KOPT-K1 (cell line): Measurements from ENCODE around the gene SLC12A8.

ENCODE experiments used
- H3K27ac ChIP-seq: fragments of 200-600 bp; sonication (generic); 2 replicates; pipeline ENCODE4 v1.5.1; 2016; ENCODE audit warnings: antibody characterized with exemption, mild to moderate bottlenecking, low read depth, low read length; ENCODE audit not compliant: poor library complexity, severe bottlenecking
- H3K36me3 ChIP-seq: fragments of 200-600 bp; sonication (generic); 2 replicates; pipeline ENCODE4 v1.5.1; 2017; ENCODE audit warnings: antibody characterized with exemption, mild to moderate bottlenecking, low read length, moderate library complexity; ENCODE audit not compliant: insufficient read depth
- H3K9me3 ChIP-seq: fragments of 200-600 bp; sonication (generic); 2 replicates; pipeline ENCODE4 v1.5.1; 2017; ENCODE audit warnings: antibody characterized with exemption, low read length, mild to moderate bottlenecking; ENCODE audit not compliant: insufficient read depth, poor library complexity, severe bottlenecking

The SLC12A8 gene

DNA sequence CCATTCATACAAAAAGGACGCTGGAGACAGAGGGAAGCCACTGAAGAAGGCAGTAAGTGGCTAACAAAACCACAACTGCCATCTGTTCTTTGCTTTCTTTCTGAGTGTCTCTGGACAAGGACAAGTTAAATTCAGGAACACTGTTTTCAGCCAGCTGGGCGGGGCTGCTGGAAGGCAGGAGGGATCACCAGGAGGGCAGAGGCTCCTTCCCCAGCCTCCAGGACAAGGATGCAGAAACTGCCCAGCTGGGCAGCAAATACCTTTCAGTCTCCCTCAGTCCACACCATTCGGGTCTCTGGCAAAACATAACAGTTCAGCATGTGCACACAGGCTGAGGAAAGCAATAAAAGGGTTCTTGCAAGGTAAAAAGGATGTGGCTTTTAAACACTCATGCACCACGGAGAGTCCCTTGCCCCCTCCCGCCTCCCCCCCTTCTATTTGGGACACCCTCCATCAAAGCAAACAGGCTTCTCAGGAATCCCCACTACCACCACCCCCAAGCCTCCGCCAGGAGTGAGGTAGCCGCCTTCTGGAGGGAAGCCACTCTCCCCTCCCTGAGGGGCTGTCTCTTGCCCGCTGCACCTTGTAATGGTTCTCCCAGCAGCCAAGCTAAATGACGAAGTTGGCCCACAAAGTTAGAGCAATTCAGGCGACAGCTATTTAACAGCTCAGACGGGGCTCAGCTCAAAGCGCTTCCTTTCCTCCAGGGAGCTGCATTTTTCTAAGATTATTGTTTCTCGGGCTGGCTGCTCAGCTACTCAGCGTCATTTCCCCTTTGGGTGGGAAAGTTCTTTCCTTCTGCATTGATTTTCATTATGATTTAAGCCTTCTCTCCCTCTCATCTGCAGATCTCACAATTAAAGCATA, 160.6 kb downstream of the SLC12A8 start:
- no peaks in the 10 kb centered on the region for H3K36me3 ChIP-seq
- peak overlapping the region; percentile 29 for H3K27ac ChIP-seq
- no peaks in the 10 kb centered on the region for H3K9me3 ChIP-seq

DNA sequence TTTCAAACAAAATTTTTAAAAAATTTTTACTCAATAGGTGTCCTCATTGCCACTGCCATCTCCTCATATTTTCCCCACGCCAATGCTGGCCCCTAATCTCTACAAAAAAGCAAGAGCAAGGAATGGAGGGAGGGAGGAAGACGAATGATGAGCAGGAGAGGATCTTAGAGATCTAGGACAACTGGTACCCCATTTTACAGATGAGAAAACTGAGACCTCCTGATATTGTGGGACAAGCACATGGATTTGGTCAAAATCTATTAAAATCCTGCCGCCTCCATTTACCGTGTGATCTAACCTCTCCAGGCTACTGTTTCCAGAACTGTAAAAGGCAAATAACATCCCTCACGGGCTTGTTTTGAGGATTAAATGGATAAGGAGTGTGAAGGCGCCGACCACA, 161.3 kb downstream of the SLC12A8 start:
- Histone ChIP-seq H3K9me3 (no peaks in the 10 kb centered on the region), H3K36me3 (no peaks in the 10 kb centered on the region), H3K27ac (peak overlapping the region; percentile 29)

DNA sequence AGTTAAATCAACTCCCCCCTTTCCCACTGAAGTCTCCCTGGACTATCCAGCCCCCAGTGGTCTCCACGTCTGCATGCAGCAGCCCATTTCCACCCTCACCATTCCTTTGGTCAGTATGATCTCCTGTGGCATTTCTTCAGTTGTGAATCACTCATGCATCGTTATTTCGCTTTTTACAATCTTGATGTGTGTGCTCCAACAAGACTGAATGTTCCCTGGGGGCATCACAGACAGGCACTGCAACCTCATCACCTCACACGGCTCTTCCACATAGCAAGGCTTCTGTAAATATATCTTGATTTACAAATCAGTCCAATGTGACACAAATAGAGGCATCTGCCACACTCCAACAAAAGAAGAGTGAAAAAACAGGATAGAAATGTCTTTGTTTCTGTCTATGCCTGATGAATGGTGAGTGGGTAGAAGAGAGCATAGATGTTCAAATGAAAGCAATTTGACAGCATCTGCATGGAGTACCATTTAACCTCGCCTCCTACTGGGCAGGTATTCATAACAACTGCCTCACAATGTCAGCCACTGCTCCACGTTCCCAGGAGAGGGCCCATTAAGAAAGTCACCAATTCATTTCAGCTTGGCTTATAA, 162.0 kb downstream of the SLC12A8 start:
- Histone ChIP-seq H3K27ac (no peak overlapping the region), H3K36me3 (no peaks in the 10 kb centered on the region), H3K9me3 (no peaks in the 10 kb centered on the region)

DNA sequence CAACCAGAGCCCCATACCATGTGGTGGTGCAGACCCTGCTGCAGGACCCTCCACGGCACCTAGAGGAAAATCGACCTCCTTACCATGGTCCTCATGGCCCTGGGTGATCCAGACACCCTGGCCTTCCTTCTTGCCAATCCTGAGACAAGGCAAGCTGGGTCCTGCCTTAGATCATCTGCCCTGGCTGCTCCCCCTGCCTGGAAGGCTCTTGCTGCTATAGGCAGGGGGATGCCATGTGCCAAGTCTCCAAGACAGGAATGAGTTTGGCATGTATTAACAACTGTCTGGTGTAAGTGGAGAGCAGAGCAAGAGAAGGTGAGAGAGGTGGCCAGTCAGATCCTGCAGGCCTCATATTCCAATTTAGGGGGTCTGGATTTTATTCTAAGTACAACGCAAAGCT, 164.3 kb downstream of the SLC12A8 start:
- H3K36me3 ChIP-seq: no peaks in the 10 kb centered on the region
- H3K9me3 ChIP-seq: no peaks in the 10 kb centered on the region
- no peak overlapping the region for H3K27ac ChIP-seq

DNA sequence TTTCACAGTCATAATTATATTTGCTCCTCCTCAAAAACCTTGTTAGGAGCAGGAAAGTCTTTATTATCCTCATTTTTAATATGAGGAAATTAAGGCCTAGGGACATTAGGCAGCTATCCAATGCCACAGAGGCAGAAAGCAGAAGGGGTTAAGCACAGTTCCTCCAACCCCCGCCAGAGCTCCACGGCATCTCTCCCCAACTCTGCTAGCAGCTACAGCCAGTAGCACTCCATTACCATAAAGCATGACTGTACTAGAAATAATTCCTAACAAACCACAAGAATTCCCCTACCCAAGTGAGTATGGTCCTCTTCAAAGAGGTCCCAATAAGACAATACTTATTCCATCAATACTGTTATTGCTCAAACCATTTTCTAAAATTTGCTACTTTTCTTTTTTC, 166.6 kb downstream of the SLC12A8 start:
- Histone ChIP-seq H3K36me3 (no peaks in the 10 kb centered on the region), H3K27ac (no peak overlapping the region)

DNA sequence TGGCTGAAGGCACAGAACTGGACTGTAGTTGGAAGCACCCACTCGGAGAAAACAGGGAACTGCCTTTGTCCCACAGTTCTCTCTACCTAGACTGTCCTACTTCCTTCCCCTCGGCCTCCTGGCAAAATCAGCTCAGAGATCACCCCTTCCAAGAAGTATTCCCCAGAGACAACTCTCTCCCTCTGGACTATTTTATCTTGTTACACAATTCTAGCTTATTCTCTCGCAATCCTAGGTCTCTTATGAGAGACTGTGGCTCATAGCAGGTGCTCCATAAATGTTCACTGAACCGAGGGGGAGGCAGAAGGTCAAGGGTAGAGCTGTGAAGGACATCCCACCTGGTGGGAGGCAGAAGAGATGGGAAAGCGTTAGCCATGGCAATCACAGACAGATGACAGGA, 167.4 kb downstream of the SLC12A8 start:
- H3K36me3 ChIP-seq: no peaks in the 10 kb centered on the region
- H3K9me3 ChIP-seq: no peaks in the 10 kb centered on the region
- H3K27ac ChIP-seq: no peak overlapping the region

More for the DNA sequence above, 166.6 kb downstream of the SLC12A8 start:
- H3K9me3 ChIP-seq: no peaks in the 10 kb centered on the region

DNA sequence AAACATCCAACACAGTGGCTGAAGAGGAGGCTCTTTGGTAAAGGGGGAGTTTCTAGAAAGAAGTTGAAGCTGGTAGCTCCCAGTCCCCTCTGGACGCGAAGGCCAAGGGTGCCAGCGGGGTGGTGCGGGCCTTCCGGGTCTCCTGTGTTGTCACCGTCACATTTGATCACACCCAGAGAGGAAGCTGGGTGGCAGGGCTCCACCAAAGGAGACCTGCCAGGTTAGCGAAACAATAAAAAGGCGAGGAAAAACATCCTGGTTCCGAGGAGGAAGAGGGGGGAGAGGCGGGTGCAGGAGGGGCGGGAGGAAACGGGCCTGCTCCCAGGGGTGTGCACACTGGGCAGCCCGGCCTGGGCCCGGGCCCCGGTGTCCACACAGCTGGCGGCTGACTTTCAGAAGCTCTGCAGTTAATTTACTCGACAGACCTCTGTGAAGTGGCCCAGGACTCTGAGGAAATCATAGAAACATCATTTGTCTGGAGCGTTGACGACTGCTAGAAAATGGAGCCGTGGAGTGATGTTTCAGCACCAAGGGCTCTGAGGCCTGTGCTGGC, 168.9 kb downstream of the SLC12A8 start:
- no peak overlapping the region for H3K27ac ChIP-seq
- no peaks in the 10 kb centered on the region for H3K9me3 ChIP-seq
- H3K36me3 ChIP-seq: no peaks in the 10 kb centered on the region

DNA sequence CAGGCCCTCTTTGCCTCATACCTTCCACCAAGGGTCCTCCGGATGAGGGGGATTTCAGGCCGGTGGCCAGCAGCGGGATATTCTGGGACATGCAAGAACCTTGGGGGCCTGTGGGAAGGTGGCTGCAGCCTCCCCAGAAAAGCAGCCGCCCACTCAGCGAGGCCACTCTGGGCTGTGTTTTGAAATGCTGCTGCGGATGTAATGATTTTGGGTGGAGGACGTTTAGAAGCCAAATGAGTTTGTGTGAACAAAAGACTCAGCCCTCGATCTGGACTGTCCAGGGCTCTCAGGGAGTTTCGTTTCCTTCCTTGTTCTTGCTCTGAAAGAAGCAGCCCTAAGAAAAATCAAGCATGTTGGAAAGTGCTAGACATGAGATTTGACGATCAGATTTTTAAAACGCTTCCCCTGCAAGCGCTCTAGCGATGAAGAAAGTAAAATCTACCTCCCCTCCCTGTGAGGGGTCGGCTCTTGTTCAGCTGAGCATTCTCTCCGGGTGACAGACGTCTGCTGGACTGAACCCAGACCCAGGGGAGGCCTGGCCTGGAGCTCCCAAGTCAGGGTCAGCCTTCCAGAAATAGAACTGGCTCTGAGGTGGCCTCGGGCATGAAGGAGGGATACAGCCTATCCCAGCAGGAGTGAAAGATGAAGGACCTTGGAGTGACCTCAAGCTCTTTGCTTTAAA, 169.7 kb downstream of the SLC12A8 start:
- H3K27ac ChIP-seq: no peak overlapping the region
- no peaks in the 10 kb centered on the region for H3K36me3 ChIP-seq
- no peaks in the 10 kb centered on the region for H3K9me3 ChIP-seq

DNA sequence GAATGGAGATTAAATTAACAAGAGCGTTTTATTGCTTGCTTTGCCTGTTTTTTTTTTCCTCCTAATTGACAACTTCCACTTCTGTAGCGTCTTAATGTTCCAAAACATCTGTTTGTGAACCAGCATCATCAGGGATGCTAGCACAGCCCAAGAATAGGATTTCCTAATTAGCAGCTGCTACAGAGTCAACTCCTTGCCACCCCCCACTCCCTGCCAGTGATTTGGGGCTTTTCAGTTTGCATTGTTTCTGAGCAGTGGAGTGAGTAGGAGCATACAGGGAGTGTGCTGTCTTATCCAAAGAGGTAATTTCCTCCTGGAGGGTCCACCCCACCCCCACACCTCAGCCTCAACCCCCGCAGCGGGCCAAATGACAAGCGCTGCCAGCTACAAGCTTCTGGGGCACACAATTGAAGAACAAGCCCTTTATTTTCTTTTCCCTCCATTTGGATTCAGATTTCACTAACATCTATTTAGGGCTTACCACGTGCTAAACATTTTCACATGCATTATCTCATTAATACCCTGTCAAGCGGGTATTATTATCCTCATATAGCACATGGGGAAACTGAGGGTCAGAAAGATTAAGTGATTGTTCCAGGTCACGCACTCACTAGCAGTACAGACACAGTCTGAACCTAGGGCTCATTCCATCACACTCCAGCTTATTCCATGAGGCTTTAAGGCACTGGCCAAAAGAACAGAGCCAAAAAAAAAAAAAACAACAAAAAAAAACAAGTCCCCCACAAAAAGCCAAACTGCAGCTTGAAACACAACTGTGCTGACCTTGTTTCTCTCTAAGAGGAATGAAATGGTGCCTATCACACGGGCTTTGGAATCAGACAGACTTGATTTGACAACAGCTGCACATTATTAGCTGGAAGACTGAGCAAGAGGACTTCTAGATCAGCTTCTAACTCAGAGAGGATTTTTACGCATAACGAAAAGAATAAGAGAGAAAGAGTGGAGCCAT, 173.1 kb downstream of the SLC12A8 start:
- no peaks in the 10 kb centered on the region for H3K36me3 ChIP-seq
- H3K27ac ChIP-seq: no peak overlapping the region
- H3K9me3 ChIP-seq: peaks cover 5% of the 10 kb centered on the region

DNA sequence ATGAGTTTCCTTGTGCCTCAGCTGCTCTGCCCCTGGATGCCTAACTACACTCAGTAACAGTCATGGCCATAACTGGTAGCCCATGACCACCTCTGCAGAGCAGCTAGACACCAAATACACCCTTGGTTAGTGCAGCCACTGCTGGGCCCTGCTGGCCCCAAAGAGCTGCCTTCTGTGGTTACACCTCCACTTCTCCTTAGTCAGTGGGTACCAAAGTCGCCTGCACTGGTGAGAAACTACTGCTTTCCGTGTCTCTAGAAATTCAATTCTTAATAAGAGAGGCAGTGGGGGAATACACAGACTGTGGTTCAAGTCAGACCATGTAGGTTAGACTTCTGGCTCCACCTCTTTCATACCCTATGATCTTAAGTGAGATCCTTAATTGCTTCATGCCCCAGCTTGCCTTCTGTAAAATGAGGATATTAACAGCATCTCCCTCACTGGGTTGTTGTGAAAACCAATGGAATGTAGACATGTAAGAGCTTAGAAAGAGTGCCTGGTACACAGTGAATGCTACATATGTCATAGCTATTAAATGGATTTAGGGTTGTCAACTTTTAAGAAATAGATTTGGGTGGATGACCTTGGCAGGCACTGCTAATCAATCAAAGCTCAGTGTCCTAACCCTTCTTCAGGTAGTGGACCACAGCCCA, 174.9 kb downstream of the SLC12A8 start:
- peaks cover 5% of the 10 kb centered on the region for H3K9me3 ChIP-seq
- no peaks in the 10 kb centered on the region for H3K36me3 ChIP-seq
- H3K27ac ChIP-seq: no peak overlapping the region

DNA sequence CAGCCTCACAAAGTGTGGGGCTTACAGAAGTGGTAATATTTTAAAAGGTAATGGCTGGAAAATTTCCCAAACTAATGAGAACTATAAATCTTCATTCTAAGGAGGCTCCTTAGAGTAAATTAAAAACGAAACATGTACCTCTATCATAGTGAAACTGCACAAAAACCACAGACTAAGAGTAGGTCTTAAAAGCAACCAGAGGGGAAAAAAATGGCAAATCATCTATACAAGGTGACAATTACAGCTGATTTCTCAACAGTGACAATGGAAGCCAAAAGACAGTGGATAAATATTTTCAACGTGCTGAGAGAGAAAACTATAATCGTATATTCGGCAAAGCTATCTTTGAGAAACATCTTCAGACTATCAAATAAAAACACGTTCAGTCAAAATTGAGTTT, 177.3 kb downstream of the SLC12A8 start:
- H3K36me3 ChIP-seq: no peaks in the 10 kb centered on the region
- no peak overlapping the region for H3K27ac ChIP-seq
- peaks cover 5% of the 10 kb centered on the region for H3K9me3 ChIP-seq

DNA sequence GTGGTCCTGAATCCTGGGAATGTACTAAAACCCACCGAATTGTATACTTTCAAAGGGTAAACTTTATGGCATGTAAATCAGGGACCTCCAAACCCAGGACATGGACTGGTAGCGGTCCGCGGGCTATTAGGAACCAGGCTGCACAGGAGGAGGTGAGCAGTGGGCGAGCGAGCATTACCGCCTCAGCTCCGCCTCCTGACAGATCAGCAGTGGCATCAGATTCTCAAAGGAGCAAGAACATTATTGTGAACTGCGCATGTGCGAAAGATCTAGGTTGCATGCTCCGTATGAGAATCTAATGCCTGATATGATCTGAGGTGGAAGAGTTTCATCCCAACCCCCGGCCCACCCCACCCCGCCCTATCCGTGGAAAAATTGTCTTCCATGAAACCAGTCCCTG, 178.9 kb downstream of the SLC12A8 start:
- 0 out of 2 replicates have a peak, but pooled peaks cover 1% of the 10 kb centered on the region for H3K36me3 ChIP-seq
- no peak overlapping the region for H3K27ac ChIP-seq
- peaks cover 5% of the 10 kb centered on the region for H3K9me3 ChIP-seq

DNA sequence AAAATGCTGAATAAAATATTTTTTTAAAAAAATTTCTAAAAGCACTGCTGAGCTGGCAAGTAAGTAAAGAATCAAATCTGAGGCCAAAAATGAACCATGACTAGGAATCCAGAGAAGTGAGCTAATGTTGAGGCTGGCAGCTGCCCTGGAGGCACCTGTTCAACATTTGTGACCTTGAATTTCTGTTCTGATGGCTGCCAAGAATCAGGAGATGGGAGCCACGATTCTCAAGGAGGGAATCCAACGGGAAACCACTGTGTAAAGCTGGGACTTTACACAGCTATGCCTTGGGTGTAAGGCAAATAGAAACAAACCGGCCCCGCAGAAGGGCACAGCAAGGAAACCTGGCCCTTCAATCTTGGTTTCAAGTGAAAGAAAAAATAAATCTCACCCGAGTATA, 179.4 kb downstream of the SLC12A8 start:
- H3K27ac ChIP-seq: no peak overlapping the region

DNA sequence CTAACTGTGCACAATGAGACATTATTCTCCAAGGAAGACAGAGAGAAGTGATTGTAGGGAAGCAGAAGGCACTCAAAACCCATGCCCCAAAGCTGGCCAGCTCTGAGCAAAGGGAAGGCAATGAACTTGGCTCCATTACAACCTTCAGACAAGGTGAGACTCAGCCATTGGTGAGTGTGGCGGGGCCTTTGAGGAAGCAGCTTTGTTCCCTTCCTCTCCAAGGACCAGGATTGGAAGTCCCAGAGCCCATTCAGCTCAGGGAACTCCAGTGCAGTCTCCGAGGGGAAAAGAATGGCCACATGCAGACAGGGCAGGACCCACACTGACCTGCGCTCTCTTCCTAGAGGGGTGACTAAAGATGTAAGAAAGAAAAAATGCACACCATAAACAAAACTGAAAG, 179.9 kb downstream of the SLC12A8 start:
- peaks cover 5% of the 10 kb centered on the region for H3K9me3 ChIP-seq
- H3K27ac ChIP-seq: no peak overlapping the region
- 0 out of 2 replicates have a peak, but pooled peaks cover 6% of the 10 kb centered on the region for H3K36me3 ChIP-seq

More for the DNA sequence above, 179.4 kb downstream of the SLC12A8 start:
- Histone ChIP-seq H3K9me3 (peaks cover 5% of the 10 kb centered on the region), H3K36me3 (0 out of 2 replicates have a peak, but pooled peaks cover 6% of the 10 kb centered on the region)
